Suppressor macrophage (primary cell): ENCODE data around the gene AGTR1.
"Not testable (repeated sequence)": the region's sequence is repeated elsewhere in the genome, so short reads cannot be mapped to it uniquely, and the experiment has no call there.

ENCODE experiments used
- DNase-seq, 4 experiments: peaks; one replicate each; pipeline ENCODE4 v3.0.0-alpha.2; 2020 to 2022

Gene AGTR1

GRCh38 chr3:148758303-148758884 is 60.7 kb downstream of the AGTR1 start:
- no peak for DNase-seq

- peak in 2 of 4 experiments; percentile 17 to 23 for DNase-seq
Observed at GRCh38 chr3:148759430-148759829, 61.7 kb downstream of the AGTR1 start.

GRCh38 chr3:148763156-148763680 is 65.5 kb downstream of the AGTR1 start:
- no peak for DNase-seq

GRCh38 chr3:148763986-148764935 is 66.6 kb downstream of the AGTR1 start:
- no peak for DNase-seq

- DNase-seq = no peak
Observed at GRCh38 chr3:148772361-148772760, 74.7 kb downstream of the AGTR1 start.

GRCh38 chr3:148772835-148773234 is 75.1 kb downstream of the AGTR1 start:
- DNase-seq = no peak

GRCh38 chr3:148773805-148774204 is 76.1 kb downstream of the AGTR1 start:
- DNase-seq = no peak

- peak; percentile 25 to 75 (median 56) for DNase-seq
Observed at GRCh38 chr3:148778926-148779325, 81.2 kb downstream of the AGTR1 start.

GRCh38 chr3:148785026-148785425 is 87.3 kb downstream of the AGTR1 start:
- peak; percentile 56 to 77 (median 68) for DNase-seq

GRCh38 chr3:148786159-148786558 is 88.5 kb downstream of the AGTR1 start:
- not testable (repeated sequence) for DNase-seq

- DNase-seq = no peak
Observed at GRCh38 chr3:148789146-148789545, 91.4 kb downstream of the AGTR1 start.

GRCh38 chr3:148789906-148790305 is 92.2 kb downstream of the AGTR1 start:
- DNase-seq = no peak

- DNase-seq = peak in 1 of 4 experiments; percentile 12
Observed at GRCh38 chr3:148790370-148790769, 92.7 kb downstream of the AGTR1 start.

GRCh38 chr3:148790851-148791735 is 93.4 kb downstream of the AGTR1 start:
- DNase-seq = peak; percentile 76 to 92 (median 87)

GRCh38 chr3:148791920-148792319 is 94.2 kb downstream of the AGTR1 start:
- no peak for DNase-seq

GRCh38 chr3:148792516-148792915 is 94.8 kb downstream of the AGTR1 start:
- DNase-seq = no peak
